ENCODE results near the gene NCAPG.

- TF ChIP-seq CTCF (IDR thresholded peaks at IDR 0.05), result no peak
- no peak for TF ChIP-seq EZH2phosphoT487 (IDR thresholded peaks at IDR 0.05)
- no peak for TF ChIP-seq EZH2 (IDR thresholded peaks at IDR 0.05)
These were observed 46.8 kb upstream of the NCAPG start for GRCh38 chr4:17763931-17764330.

All from neural progenitor cell (in vitro differentiated cells).